ENCODE measurements around the gene NCKAP5L. TPM values are rescaled to one million over a fixed set of nuclear protein-coding genes. Genes with fewer than 3 reads are reported as not detected.

The NCKAP5L gene
- total and polyA plus RNA-seq, 9 of the 15 experiments (the other 6 are each of a cell fraction or from before 2014, with no cell fraction given) = 0.01 to 14.4 (median 3.7) TPM

GRCh38 chr12:49763006-49763591, 65.1 kb downstream of the NCKAP5L start (continued):
- peak; percentile 16 for TF ChIP-seq E2F8 (IDR thresholded peaks at IDR 0.05; ENCODE audit: low read depth, partially characterized antibody)

GRCh38 chr12:49762468-49762847, 65.8 kb downstream of the NCKAP5L start:
- no peak for FAIRE-seq
- intact Hi-C loops (cut with micrococcal nuclease) (no loop called here), in situ Hi-C loops (cut with MboI) (no loop called here)
- H3K9me1 ChIP-seq (ENCODE audit: control insufficient read depth, insufficient read depth, low read length) = no peaks in the 10 kb centered on the region
- H3K4me3 ChIP-seq = no peak overlapping the region
- peak overlapping the region in 1 of 2 experiments; percentile 11; a peak in 1 of 4 replicates for H3K9ac ChIP-seq (ENCODE audit: insufficient read depth in 1 of 2, low read depth in 2 of 2, low read length in 2 of 2)
- H3K27ac ChIP-seq (ENCODE audit: extremely low read depth, low read depth, low read length) = no peak overlapping the region
- CTCF ChIA-PET (ENCODE audit: low intra/inter-chr PET ratio) = interaction anchor here (0.8 to 3.3 kb wide), 3 partner anchors 76 to 127 kb away, joined by 3 to 26 read pairs (median 3); no protein-coding TSS in a partner anchor
- H4K20me1 ChIP-seq (replicated peaks; ENCODE audit: control insufficient read depth, insufficient read depth, low read length) = 0 out of 2 replicates have a peak, but pooled peaks cover 4% of the 10 kb centered on the region
- H3K36me3 ChIP-seq (ENCODE audit: control insufficient read depth, insufficient read depth, low read length) = peaks cover 71% of the 10 kb centered on the region
- no peaks in the 10 kb centered on the region for H3K4me1 ChIP-seq (replicated peaks in 1 of 2; ENCODE audit: control insufficient read depth in 2 of 2, insufficient read depth in 2 of 2, low read length in 2 of 2)
- H2AFZ ChIP-seq (ENCODE audit: low read depth, low read length) = no peak overlapping the region
- no TSS peak for BruUV-seq (replicated peaks)
- H3K4me2 ChIP-seq (ENCODE audit: insufficient read depth, low read length) = no peak overlapping the region
- H3K27me3 ChIP-seq (ENCODE audit: control insufficient read depth in 2 of 2, insufficient read depth in 2 of 2, low read length in 2 of 2) = no peaks in the 10 kb centered on the region
- H3K79me2 ChIP-seq (ENCODE audit: control insufficient read depth, insufficient read depth, low read length) = no peaks in the 10 kb centered on the region
- DNase-seq (ENCODE audit: extremely low read depth in 1 of 4, low spot score in 3 of 4) = no peak
- WGBS (ENCODE audit: insufficient coverage, low coverage, missing lambda C conversion rate) = 88% methylated on average over 5 of the region's 5 CpGs
- no peaks in the 10 kb centered on the region for H3K9me3 ChIP-seq (replicated peaks; ENCODE audit: control insufficient read depth, insufficient read depth, low read depth, low read length)
- TF ChIP-seq ZNF445 (CRISPR knock-in tag; IDR thresholded peaks at IDR 0.05; ENCODE audit: low read depth) (no peak), MEF2A (IDR thresholded peaks at IDR 0.05; ENCODE audit: control insufficient read depth, low read depth, low read length) (no peak), ZNF518B (CRISPR knock-in tag; IDR thresholded peaks at IDR 0.05) (no peak), ARNT (IDR thresholded peaks at IDR 0.05) (no peak), ZNF134 (CRISPR knock-in tag; conservative IDR thresholded peaks at IDR 0.05) (no peak), C11orf30 (IDR thresholded peaks at IDR 0.05; ENCODE audit: low read depth) (no peak), POLR2G (IDR thresholded peaks at IDR 0.05; ENCODE audit: low read depth, low read length) (0 out of 2 replicates have a peak, but pooled peaks have one; percentile 17), POLR3G (IDR thresholded peaks at IDR 0.05; ENCODE audit: extremely low read depth, insufficient read length, insufficient replicate concordance) (no peak), RBFOX2 (IDR thresholded peaks at IDR 0.05; ENCODE audit: low read depth, low read length) (0 out of 2 replicates have a peak, but pooled peaks have one; percentile 26), PCBP2 (IDR thresholded peaks at IDR 0.05; ENCODE audit: low read depth, low read length, poor library complexity, severe bottlenecking) (no peak)
- POLR2A ChIA-PET = interaction anchor here (0.7 to 4.6 kb wide), 9 partner anchors 8 to 123 kb away, joined by 3 to 22 read pairs (median 3); partner anchors contain the start of genes BCDIN3D and TMBIM6
- no peak for ATAC-seq

Data from K562 (cell line).